Stimulated activated naive CD4-positive, alpha-beta T cell (primary cell): Measurements from ENCODE around the gene CENPN.

Source experiments
- DNase-seq, 6 experiments: peaks; one replicate each; lab custom pipeline; 2025; lab: John Stamatoyannopoulos, UW

Gene CENPN

DNA sequence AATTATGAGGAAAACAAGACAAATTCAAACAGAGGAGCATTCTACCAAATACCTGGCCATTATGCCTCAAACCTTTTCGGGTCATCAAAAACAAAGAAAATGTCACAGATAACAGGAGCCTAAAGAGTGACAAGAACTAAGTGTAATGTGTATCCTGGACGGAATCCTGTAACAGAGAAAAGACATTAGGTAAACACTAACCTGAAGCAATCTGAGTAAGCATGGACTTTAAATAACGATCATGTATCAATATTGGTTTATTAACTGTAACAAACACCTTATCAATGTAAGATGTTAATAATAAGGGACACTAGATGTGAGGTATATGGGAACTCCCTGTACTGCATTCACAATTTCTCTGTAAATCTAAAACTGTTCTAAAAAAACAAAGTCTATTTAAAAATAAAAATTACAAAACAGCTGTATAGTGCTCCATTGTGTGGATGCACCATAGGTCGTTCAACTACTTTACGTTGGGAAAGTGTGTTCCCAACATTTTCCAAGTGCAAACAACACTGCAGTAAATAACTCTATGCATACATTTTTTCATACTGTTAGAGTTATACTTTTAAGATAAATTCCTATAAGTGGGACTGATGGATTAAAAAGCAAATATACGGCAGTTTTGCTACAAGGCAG, 15.1 kb upstream of the CENPN start:
- DNase-seq, result no peak

DNA sequence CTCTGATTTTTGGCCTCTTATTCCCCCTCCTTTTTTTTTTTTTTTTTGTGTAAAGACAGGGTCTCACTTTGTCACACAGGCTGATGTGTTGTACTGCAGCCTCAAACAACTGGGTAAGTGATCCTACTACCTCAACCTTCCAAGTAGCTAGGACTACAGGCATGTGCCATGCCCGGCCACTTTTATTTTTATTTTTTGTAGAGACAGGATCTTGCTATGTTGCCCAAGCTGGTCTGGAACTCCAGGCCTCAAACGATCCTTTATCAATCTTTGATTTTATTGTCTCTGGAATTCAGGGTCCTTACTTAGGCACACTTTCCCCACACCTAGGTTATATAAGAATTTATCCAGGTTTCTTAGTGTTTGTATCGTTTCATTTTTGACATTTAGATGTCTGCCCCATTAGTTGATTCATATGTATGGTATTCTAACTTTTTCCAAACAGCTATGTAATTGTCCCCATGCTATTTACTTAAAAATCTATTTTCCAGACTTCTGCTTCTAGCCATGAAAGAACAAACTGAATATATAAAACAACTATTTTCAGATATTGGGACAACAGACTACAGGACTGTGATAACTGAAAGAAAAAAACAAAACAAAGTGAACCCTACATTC, 14.2 kb upstream of the CENPN start:
- no peak for DNase-seq

DNA sequence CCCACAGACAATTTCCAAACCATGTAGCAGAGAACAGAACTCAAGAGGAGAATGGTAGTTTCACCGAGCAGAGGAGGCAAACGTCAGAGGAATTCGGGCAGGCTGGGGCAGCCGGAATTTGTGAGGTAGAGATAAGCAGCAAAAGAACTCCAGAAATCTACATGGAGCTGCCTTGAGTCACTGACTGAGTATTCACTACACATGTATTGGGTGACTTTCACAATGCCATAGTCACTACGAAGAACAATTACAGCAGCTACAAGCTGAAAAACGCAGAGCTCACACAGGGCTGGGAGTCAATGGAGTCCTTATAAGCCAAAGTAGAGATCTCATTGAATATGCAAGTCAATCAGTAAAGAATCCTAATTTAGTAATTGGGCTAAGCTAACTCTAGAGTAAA, 13.7 kb upstream of the CENPN start:
- DNase-seq, result no peak

DNA sequence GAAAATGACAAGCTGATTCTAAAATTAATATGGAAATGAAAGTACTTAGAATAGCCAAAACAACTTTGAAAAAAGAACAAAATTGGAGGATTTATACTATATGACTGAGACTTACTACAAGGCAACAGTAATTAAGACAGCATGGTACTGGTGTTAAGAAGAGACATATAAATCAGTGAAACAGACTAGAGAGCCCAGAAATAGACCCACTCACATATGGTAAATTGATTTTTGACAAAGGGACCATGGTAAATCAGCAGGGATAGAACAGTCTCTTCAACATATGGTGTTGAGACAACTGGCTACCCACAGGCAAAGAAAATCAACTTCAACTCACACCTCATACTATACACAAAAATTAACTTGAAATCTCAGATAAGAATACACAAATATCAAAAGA, 13.2 kb upstream of the CENPN start:
- no peak for DNase-seq

DNA sequence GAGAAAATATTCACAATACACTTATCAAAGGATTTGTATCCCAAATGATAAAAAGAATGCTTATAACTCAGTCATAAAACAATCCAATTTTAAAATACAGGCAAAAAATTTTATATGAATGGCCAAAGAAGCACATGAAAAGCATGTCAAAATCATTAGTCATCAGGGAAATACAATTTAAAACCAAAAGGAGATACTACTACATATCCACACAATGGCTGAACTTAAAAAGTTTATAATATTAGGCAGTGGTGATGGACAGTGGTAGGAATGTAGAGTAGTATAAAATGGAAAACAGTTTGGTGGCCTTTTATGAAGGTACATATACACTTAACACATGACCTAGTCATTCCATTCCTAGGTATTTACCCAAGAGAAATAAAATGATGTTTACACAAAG, 12.6 kb upstream of the CENPN start:
- DNase-seq, result no peak

DNA sequence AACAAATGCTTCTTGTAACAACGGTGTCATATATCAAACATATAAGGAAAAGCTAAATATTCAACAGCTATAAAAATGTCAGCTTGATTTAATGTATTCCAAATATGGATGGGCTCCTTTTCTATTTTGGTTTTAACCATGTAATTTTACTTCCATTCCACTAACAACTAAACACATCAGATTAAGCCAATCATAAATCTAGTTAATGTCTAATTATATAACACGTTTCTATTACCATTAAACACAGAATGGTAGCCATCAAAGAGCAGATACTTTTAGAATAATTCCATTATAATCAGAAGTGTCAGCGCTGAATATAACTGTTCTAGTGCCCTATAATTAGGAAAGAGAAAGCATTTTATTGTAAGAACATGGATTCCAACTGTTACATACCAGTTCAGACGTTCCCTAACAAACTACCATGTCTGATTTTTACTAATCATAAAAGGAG, 10.3 kb upstream of the CENPN start:
- DNase-seq, result no peak

DNA sequence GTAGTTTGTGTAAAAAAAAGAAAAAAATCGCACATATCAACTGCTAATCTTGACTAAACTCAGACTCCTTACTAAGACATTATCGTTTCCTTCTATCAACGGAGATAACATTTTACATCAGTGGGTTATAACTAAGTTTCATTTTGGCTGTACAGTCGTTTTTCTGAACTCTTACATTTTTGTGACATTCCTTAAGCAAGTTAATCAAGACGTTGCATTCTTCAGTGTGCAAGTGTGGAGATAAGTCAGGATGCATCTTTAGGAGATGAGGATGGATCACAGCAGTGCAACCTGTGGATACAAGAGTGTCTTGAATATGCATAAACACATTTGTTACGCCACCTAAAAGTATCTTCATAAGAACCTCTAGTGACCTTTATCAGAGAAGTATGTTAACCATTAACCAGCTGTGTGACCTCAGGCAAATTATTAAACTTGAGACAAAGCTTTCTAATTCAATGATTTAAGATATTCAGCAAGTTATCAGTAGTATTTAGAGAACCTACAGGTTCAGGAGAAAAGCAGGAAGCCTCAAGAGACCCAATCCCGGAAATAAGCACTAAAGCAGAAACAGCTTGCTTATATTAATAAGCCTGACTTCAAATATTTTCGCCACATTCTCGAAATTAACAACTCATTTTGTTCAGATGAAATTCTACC, 9.7 kb upstream of the CENPN start:
- peak in 3 of 6 experiments; percentile 8 to 61 (median 33) for DNase-seq

DNA sequence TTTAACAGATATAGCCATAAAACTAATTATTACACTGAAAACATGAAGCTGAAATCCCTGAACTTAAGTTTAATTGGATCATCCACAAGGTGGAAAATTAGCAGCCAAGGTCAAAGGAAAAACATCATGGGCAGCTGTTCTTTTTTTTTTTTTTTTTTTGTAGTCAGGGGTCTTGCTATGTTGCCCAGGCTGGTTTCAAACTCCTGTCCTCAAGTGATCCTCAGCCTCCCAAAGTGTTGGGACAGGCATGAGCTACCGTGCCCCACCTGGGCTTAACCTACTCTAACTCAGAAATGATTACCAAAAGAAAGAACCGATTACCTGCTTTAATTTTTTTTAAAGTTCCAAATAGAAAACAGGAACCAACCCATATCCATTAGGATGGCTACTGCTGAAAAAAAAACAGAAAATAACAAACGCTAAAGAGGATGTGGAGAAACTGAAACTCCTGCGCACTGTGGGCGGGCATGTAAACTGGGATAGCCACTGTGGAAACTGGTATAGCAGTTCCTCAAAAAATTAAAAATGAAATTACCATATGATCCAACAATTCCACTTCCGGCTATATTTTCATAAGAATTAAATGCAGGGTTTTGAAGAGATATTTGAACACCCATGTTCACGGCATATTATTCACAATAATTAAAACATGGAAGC, 8.9 kb upstream of the CENPN start:
- no peak for DNase-seq

DNA sequence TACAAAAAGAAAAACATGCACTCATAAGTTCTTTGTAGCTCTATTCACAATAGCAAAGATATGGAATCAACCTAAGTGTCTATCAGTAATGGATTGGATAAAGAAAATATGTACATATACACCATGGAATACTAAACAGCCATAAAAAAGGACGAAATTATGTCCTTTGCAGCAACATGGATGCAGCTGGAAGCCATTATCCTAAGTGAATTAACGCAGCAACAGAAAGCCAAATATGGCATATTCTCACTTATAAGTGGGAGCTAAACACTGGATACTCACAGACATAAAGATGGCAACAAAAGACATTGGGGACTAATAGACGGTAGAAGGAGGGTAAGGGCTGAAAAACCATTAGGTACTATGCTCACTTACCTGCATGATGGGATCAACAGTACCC, 6.1 kb upstream of the CENPN start:
- DNase-seq, result peak in 1 of 6 experiments; percentile 4

DNA sequence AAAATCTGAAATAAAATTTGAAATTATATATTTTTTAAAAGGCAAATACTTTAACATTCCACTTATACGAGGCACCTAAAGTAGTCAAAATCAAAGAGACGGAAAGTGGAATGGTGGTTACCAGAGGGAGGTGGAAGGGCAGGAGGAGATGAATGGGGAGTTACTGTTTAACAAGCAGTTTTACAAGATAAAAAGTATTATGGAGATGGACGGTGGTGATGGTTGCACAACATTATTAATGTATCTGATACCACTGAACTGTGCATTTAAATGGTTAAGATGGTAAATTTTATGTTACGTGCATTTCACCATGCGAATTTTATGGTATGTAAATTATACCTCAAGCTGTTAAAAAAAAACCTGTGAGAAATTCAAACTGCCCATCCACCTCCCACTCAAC, 5.7 kb upstream of the CENPN start:
- DNase-seq, result no peak

DNA sequence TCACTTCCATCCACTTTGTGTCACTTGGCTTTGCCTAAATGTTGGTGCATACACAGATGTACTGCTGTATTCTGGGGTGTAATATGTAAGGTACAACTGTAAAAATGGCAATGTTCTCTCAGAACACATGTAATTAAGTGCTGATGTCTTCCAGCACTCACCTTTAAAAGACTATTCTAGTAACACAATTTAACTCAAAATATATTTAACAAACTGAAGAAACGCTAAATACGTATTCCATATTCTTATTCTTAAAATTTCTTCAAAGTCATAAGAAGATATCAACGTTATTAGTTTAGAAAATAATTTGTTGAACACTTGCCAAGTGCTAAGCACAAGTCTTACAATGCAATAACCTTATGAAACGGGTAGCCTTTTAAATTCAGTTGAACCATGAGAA, 4.0 kb upstream of the CENPN start:
- no peak for DNase-seq

DNA sequence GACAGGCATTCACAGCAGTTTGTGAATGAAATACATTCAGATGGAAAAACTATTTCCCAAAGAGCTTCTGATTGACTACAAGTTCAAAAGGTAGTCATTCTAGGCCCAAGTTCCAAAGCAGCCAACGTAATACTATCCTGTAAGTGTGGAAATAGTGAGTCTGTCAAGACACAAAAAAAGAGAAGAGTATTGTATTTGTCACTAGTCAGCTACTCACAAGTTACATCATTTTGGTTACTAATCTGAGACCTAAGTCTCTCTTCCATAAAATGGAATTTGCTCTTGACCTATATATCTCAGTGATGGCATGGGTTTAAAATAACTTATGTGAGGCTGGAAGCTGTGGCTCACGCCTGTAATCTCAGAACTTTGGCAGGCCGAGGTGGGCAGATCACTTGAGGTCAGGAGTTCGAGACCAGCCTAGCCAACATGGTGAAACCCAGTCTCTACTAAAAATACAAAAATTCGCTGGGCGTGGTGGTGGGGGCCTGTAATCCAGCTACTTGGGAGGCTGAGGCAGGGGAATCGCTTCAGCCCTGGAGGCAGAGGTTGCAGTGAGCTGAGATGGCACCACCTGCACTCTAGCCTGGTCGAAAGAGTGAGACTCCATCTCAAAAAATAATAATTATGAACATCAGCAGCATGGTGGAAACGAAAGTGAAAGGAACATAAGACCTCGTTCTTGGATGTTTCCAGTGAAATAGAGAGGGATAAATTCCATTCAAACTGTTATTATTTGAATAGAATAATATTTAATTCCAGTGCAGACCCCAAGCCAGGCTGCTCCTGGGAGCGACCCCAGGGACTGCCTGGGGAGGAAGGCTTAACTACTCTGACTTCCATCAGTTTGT, 3.2 kb upstream of the CENPN start:
- peak in 1 of 6 experiments; percentile 1 for DNase-seq

DNA sequence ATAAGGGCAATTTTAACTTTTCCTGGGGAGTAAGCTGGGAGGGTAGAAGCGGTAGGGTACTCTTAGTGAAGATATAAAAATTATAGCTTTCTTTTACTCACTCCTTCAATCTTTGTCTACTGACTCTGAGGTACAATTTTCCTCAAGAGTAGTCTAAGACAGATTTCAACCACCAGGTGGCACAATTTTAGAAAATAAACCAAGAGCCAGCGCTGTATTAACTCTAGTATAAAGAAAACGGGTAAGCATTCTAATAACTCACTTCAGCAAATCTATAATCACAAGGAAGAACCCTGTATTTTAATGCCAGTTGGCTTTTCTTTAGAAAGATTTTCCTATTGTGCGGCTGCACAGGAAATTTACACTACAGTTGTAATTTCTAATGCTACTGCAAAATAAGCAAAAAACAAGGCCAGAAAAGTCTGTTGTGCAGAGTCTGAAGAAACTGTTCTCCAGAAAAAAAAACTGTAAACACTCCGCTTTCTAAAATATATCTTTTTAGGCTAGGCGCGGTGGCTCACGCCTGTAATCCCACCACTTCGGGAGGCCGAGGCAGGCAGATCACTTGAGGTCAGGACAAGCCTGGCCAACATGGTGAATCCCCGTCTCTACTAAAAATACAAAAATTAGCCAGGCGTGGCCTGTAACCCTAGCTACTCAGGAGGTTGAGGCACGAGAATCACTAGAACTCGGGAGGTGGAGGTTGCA, 2.2 kb upstream of the CENPN start:
- peak in 3 of 6 experiments; percentile 36 to 71 (median 66) for DNase-seq

DNA sequence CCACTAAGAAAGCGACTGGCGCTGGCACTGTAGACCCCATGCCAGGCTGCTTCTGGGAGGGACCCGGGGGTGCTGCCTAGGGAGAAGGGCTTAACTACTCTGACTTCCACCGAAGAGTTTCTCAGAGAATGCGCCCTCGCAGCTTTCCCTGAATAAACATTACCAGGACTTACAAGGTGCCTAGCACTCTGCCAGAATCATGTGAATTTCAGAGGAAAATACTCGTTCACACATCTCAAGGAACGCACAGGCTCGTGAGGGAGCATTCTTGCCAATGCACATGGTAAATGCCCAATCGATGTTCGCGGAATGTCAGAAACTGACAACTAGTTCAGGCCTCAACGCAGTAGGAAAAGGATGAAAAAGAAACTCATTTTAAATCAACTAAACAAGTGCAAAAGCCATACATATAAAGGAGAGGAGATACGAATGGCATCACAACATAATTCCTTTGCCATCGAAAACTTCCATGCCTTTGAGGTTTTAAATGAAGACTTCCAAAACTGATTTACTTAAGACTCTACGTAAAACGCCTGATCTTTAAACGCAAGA, 1.3 kb upstream of the CENPN start:
- peak in 1 of 6 experiments; percentile 13 for DNase-seq

DNA sequence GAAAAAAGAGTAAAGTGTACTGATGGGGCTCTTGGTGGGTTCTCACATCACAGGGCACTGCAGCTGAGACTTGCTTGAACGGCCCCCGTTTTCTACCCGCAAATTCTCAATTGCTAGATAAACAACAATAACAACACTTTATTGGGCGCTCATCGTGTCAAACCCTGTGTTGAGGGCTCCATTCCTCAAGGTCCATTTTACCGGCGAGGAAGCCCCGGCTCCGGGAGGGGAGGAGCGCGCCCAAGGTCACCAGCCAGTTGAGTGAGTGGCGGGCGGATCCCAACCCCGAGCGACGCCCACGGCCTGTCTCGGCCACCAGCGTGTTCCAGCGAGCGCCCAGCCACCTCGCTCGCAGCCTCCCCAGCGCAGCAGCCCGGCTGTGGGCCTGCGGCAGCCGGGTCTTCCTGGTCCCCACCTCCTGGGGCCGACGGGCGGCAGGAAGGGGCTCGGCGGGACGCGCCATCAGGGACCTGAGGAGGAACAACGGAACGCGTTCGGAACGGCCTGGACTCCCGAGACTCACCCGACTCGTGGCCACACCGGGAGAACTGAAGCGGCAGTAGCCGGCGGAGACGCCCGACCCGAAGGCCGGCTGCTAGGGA, 702 bp upstream of the CENPN start:
- peak in 2 of 6 experiments; percentile 59 to 69 for DNase-seq

DNA sequence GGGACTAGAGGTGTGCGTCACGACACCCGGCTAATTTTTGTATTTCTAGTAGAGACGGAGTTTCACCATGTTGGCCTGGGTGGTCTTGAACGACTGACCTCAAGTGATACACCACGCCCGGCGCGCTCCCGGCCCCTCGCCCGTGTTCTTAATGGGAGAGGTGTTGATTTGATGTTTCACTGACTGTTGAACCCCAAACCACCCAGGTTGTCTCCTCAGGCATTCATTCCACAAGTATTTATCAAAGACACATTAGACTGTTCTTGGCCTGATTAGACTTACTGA, 1.4 kb downstream of the CENPN start:
- DNase-seq, result no peak

DNA sequence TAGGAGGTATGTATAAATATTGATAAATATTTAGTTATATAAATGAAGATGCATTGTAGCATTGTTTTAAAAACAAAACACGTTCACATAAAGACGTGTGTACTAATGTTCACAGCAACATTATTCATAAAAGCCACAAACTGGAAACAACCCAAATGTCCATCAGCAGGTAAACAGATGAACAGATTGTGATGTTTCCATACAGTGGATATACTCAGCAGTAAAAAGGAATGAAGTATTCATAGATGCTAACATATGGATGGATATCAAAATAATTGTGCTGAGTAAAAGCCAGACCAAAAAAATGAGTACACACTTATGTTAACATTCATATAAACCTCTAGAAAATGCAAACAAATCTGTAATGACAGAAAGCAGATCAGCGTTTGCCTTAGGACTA, 6.0 kb downstream of the CENPN start:
- DNase-seq, result no peak

DNA sequence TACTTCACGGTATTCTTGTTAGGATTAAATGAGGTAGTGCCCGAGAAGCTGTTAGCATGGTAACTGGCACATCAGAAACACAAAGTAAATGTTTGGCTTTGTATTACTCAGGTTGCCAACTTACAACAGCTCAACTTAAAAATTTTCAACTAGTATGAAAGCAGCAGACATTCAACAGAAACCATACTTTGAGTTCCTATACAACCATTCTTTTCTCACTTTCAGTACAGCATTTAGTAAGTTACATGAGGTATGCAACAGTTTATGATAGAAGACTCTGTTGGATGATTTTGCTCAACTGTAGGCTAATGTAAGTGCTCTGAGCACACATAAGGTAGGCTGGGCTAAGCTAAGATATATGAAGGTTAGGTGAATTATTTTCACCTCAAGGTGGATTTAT, 7.7 kb downstream of the CENPN start:
- DNase-seq, result no peak

DNA sequence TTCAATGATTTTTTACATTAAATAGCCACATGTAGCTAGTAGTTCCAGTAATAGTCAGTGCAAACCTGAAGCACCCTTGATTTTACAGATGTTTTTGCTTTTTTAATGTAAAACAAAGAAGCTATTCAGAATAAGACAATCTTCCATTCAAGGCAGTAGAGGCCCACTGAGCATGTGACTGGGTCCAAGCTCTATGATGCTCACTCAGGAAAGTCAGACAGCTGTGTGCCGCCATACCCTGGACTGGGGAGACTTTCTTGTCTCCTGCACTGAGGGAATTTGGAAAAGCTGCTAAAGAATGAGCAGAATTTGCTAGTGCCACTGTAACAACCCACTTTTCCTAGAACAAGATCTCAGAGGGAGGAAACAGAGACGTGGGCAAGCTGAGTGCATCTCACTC, 11.5 kb downstream of the CENPN start:
- no peak for DNase-seq

DNA sequence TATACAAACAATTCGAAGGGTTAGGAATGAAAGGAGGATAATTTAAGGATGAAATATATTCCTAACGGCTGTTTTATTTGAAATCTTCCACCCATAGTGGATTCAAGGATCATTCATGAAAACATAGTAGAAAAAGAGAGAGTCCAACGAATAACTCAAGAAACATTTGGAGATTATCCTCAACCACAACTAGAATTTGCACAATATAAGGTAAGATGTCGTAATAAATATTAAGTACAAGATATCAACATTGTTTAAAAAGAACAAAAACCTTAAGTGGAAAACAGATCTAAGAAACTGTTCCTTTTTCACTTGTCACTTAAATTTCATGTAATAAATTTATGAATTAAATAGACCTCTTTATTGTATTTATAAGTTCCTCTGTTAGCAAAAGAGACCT, 19.4 kb downstream of the CENPN start:
- DNase-seq, result no peak
